ENCODE data around the gene CHRM1.

Gene CHRM1

GRCh38 chr11:62895501-62895900 lies 25.7 kb downstream of the CHRM1 start:
- Mint-ChIP-seq H3K36me3 (no peaks in the 10 kb centered on the region), H3K4me1 (no peaks in the 10 kb centered on the region), H3K9me3 (no peaks in the 10 kb centered on the region), H3K27me3 (peaks cover 41% of the 10 kb centered on the region), H3K27ac (no peak overlapping the region), H3K4me3 (no peak overlapping the region)
- ATAC-seq, result no peak

- Mint-ChIP-seq H3K27me3 (peaks cover 25% of the 10 kb centered on the region), H3K9me3 (no peaks in the 10 kb centered on the region), H3K4me3 (no peak overlapping the region), H3K36me3 (peaks cover 26% of the 10 kb centered on the region), H3K4me1 (peaks cover 8% of the 10 kb centered on the region), H3K27ac (no peak overlapping the region)
- no peak for ATAC-seq
Observed at GRCh38 chr11:62892077-62892922, 28.9 kb downstream of the CHRM1 start.

GRCh38 chr11:62889484-62890437 lies 31.4 kb downstream of the CHRM1 start:
- Mint-ChIP-seq H3K27me3 (peaks cover 6% of the 10 kb centered on the region), H3K36me3 (peaks cover 48% of the 10 kb centered on the region), H3K4me1 (peaks cover 14% of the 10 kb centered on the region), H3K4me3 (no peak overlapping the region), H3K9me3 (no peaks in the 10 kb centered on the region), H3K27ac (no peak overlapping the region)
- no peak for ATAC-seq

GRCh38 chr11:62889126-62889483 lies 32.1 kb downstream of the CHRM1 start:
- no peak for ATAC-seq
- Mint-ChIP-seq H3K9me3 (no peaks in the 10 kb centered on the region), H3K27ac (no peak overlapping the region), H3K27me3 (no peaks in the 10 kb centered on the region), H3K4me1 (peaks cover 17% of the 10 kb centered on the region), H3K36me3 (peaks cover 52% of the 10 kb centered on the region), H3K4me3 (no peak overlapping the region)

GRCh38 chr11:62888406-62888805 lies 32.8 kb downstream of the CHRM1 start:
- Mint-ChIP-seq H3K9me3 (no peaks in the 10 kb centered on the region), H3K27me3 (no peaks in the 10 kb centered on the region), H3K27ac (no peak overlapping the region), H3K36me3 (peaks cover 59% of the 10 kb centered on the region), H3K4me1 (peaks cover 24% of the 10 kb centered on the region), H3K4me3 (no peak overlapping the region)
- ATAC-seq, result no peak

- Mint-ChIP-seq H3K27ac (no peak overlapping the region), H3K4me3 (no peak overlapping the region), H3K27me3 (no peaks in the 10 kb centered on the region), H3K9me3 (no peaks in the 10 kb centered on the region), H3K36me3 (peaks cover 84% of the 10 kb centered on the region), H3K4me1 (peaks cover 46% of the 10 kb centered on the region)
- no peak for ATAC-seq
Observed at GRCh38 chr11:62885137-62885750, 35.9 kb downstream of the CHRM1 start.

GRCh38 chr11:62883673-62884072 lies 37.5 kb downstream of the CHRM1 start:
- H3K27me3 Mint-ChIP-seq, result no peaks in the 10 kb centered on the region
- no peak for ATAC-seq
- peaks cover 50% of the 10 kb centered on the region for H3K4me1 Mint-ChIP-seq
- peak overlapping the region; percentile 34 for H3K4me3 Mint-ChIP-seq
- H3K9me3 Mint-ChIP-seq, result no peaks in the 10 kb centered on the region
- peak overlapping the region; percentile 97 for H3K27ac Mint-ChIP-seq
- H3K36me3 Mint-ChIP-seq, result peaks cover 68% of the 10 kb centered on the region

- ATAC-seq, result no peak
- Mint-ChIP-seq H3K27me3 (no peaks in the 10 kb centered on the region), H3K4me1 (peaks cover 49% of the 10 kb centered on the region), H3K9me3 (no peaks in the 10 kb centered on the region), H3K4me3 (peak overlapping the region; percentile 99), H3K27ac (peak overlapping the region; percentile 97), H3K36me3 (peaks cover 63% of the 10 kb centered on the region)
Observed at GRCh38 chr11:62882788-62883501, 38.2 kb downstream of the CHRM1 start.

- ATAC-seq, result no peak
- H3K36me3 Mint-ChIP-seq, result peaks cover 63% of the 10 kb centered on the region
Observed at GRCh38 chr11:62882431-62882749, 38.8 kb downstream of the CHRM1 start.

GRCh38 chr11:62881579-62882430 lies 39.4 kb downstream of the CHRM1 start:
- ATAC-seq, result peak; percentile 80
- Mint-ChIP-seq H3K27ac (peak overlapping the region; percentile 97), H3K36me3 (peaks cover 63% of the 10 kb centered on the region), H3K27me3 (no peaks in the 10 kb centered on the region), H3K4me1 (peaks cover 49% of the 10 kb centered on the region), H3K4me3 (peak overlapping the region; percentile 99), H3K9me3 (no peaks in the 10 kb centered on the region)

More at GRCh38 chr11:62882431-62882749, 38.8 kb downstream of the CHRM1 start:
- Mint-ChIP-seq H3K4me1 (peaks cover 49% of the 10 kb centered on the region), H3K27me3 (no peaks in the 10 kb centered on the region), H3K27ac (peak overlapping the region; percentile 97), H3K9me3 (no peaks in the 10 kb centered on the region), H3K4me3 (peak overlapping the region; percentile 99)

- ATAC-seq, result peak; percentile 93
- Mint-ChIP-seq H3K9me3 (no peaks in the 10 kb centered on the region), H3K4me3 (peak within 1 kb of the TSS; percentile 99), H3K27me3 (no peaks in the 10 kb centered on the region), H3K4me1 (peaks cover 49% of the 10 kb centered on the region), H3K27ac (peak within 1 kb of the TSS; percentile 97), H3K36me3 (peaks cover 59% of the 10 kb centered on the region)
Observed at GRCh38 chr11:62880803-62881578, 40.2 kb downstream of the CHRM1 start, which contains the start of gene SLC3A2. TSS of gene SLC3A2 (plus strand) at chr11:62880896. CDS start at chr11:62881024, 128 bp downstream.

- Mint-ChIP-seq H3K27me3 (no peaks in the 10 kb centered on the region), H3K36me3 (peaks cover 53% of the 10 kb centered on the region), H3K9me3 (no peaks in the 10 kb centered on the region), H3K4me3 (peak overlapping the region; percentile 99), H3K4me1 (peaks cover 45% of the 10 kb centered on the region), H3K27ac (peak overlapping the region; percentile 97)
- ATAC-seq, result peak; percentile 67
Observed at GRCh38 chr11:62880231-62880802, 40.8 kb downstream of the CHRM1 start.

All from stimulated activated memory B cell treated with anti-CD40 and anti-IgM and Interleukin-4, amounts not matched to agents 10 μg/mL and 1 μg/mL and 100 μg/mL, for 72 hours (primary cell).